Smooth muscle cell (in vitro differentiated cells): Measurements from ENCODE around the gene CMTM2. TPM values are rescaled to one million over a fixed set of nuclear protein-coding genes. Genes with fewer than 3 reads are reported as not detected.

Source experiments
- DNase-seq: peaks from one replicate; lab custom pipeline; 2025; ENCODE audit not compliant: unreplicated experiment; lab: John Stamatoyannopoulos, UW
- H2AFZ ChIP-seq: fragments of 200-600 bp; sonication (generic); 2 replicates; pipeline ENCODE4 v1.6.0; 2016; ENCODE audit warnings: antibody characterized with exemption, low read depth, mild to moderate bottlenecking
- H3F3A ChIP-seq: fragments of 200-600 bp; sonication (generic); 2 replicates; pipeline ENCODE4 v1.6.0; 2017; ENCODE audit warnings: antibody characterized with exemption, low read depth
- H3K27ac ChIP-seq: fragments of 200-600 bp; sonication (generic); 2 replicates; pipeline ENCODE4 v1.5.1; 2016; ENCODE audit warnings: low read depth, mild to moderate bottlenecking
- H3K27me3 ChIP-seq: fragments of 200-600 bp; sonication (generic); 2 replicates; pipeline ENCODE4 v1.6.1; 2016; ENCODE audit warnings: low read depth, mild to moderate bottlenecking
- H3K36me3 ChIP-seq: fragments of 200-600 bp; sonication (generic); 2 replicates; pipeline ENCODE4 v1.5.1; 2016; ENCODE audit warnings: low read depth
- H3K4me1 ChIP-seq: fragments of 200-600 bp; sonication (generic); 2 replicates; pipeline ENCODE4 v1.5.1; 2016; ENCODE audit warnings: low read depth
- H3K4me2 ChIP-seq: fragments of 200-600 bp; sonication (generic); 2 replicates; pipeline ENCODE4 v1.6.0; 2016; ENCODE audit warnings: mild to moderate bottlenecking
- H3K4me3 ChIP-seq: fragments of 200-600 bp; sonication (generic); 2 replicates; pipeline ENCODE4 v1.5.1; 2016; ENCODE audit warnings: mild to moderate bottlenecking
- H3K79me2 ChIP-seq: fragments of 200-600 bp; sonication (generic); 2 replicates; pipeline ENCODE4 v1.6.0; 2016; ENCODE audit warnings: low read depth, mild to moderate bottlenecking
- H3K9ac ChIP-seq: fragments of 200-600 bp; sonication (generic); 2 replicates; pipeline ENCODE4 v1.6.0; 2016; ENCODE audit warnings: low read depth
- H3K9me3 ChIP-seq: fragments of 200-600 bp; sonication (generic); replicated peaks from 2 replicates; pipeline ENCODE4 v1.5.1; 2016; ENCODE audit warnings: low read depth
- H4K20me1 ChIP-seq: fragments of 200-600 bp; sonication (generic); 2 replicates; pipeline ENCODE4 v1.6.0; 2016; ENCODE audit warnings: low read depth
- CTCF ChIP-seq: fragments of 200-600 bp; sonication (generic); IDR thresholded peaks from 2 replicates; pipeline ENCODE4 v1.5.1; 2017; ENCODE audit warnings: borderline replicate concordance, mild to moderate bottlenecking, antibody characterized with exemption; ENCODE audit not compliant: insufficient read depth, poor library complexity, severe bottlenecking
- WGBS: methylation state at CpG from one replicate; pipeline ENCODE4 v1.1.7; 2016; ENCODE audit warnings: low lambda C conversion rate; 5-methylcytosine and 5-hydroxymethylcytosine counted together
- polyA plus RNA-seq: library from polyadenylated mRNA; unstranded; fragments of >200 nt; fragmentation: Nextera tagmentation; extraction: Ambion mirVana; gene quantifications from 2 replicates; pipeline ENCODE4 v1.2.1, GENCODE V29; 2016
- total RNA-seq: library from RNA; depleted of rRNA; stranded (reverse); fragments of >200 nt; gene quantifications from 2 replicates; pipeline ENCODE4 v1.2.3, GENCODE V29; 2014

Gene CMTM2
- total and polyA plus RNA-seq, 2 experiments from 2014 or later: not detected

DNA sequence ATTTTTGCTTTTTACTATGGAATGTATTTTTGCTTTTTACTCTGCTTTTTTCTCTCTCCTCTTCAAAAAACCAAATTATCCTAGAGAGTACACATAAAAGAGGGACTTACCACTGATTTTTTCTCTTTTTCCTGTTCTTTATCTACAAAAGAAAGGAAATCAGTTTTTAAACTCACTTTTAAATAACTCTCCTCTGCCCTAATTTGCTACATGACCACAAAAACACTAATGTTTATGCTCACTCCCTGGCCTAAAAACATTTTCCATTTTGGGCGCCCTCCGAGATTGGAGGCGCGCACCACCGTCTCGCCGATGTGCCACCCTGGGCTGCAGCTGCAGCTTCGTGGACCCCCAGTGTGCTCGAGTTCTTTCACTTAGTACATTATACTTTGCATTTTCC is 30.4 kb upstream of the CMTM2 start:
- Histone ChIP-seq H3K36me3 (no peaks in the 10 kb centered on the region), H4K20me1 (no peaks in the 10 kb centered on the region), H3K9ac (peak overlapping the region; percentile 67), H3K79me2 (peaks cover 14% of the 10 kb centered on the region), H3K4me1 (peaks cover 20% of the 10 kb centered on the region), H3K27ac (peak overlapping the region; percentile 53), H3K27me3 (no peaks in the 10 kb centered on the region), H2AFZ (peak overlapping the region; percentile 91), H3K4me3 (peak overlapping the region; percentile 67), H3K9me3 (no peaks in the 10 kb centered on the region), H3F3A (peaks cover 9% of the 10 kb centered on the region), H3K4me2 (peak overlapping the region; percentile 92)
- DNase-seq: no peak
- WGBS: 92% methylated on average over 9 of the region's 9 CpGs
- TF ChIP-seq CTCF: no peak

DNA sequence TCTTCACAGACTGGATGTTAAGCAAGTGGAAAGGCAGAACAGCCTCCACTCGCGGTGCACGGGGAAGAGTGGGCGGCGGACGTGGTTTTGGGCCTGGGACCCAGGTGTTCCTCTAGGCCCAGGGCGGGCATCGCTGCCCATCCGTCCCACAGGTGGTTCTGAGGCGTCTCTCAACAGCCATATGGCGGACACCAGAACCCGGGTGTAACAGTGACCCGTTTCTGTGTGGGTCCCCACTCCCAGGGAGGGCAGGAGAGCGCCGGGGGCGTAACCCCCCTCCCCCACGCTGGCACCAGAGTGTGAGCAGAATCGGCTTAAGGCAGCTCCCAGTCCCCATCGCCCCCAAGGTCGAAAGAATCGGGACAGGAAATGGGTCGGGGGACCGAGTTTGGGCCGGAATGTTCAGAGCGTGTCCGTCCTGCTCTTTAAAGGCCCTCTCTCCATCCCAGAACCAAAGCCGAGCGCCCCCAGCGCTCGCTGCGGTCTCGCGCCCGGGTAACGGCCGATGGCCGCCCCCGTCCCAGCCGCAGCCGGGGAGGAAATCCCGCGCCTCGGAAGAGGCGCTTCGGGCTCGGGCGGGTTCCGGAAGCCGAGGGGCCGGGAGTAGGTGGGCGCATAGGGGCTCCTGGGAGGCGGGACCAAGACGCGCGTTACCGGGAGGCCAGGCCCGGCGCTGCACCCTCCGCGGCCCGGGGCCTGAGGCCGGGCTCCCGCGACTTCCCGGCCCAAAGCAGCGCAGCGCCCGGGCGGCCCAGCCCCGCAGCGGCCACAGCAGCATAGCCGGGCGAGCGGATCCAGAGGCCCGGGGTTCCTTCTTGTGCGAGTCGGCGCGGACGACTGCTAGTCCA is 29.8 kb upstream of the CMTM2 start, which contains the start of gene TK2:
Gene TK2, minus strand, starts transcription at position 839 of the 848 bp plus-strand sequence. Its CDS starts 61 bp downstream, at position 778.
- Histone ChIP-seq H3K4me2 (peak within 1 kb of the TSS; percentile 92), H3K36me3 (no peaks in the 10 kb centered on the region), H3K9me3 (no peaks in the 10 kb centered on the region), H3F3A (peaks cover 9% of the 10 kb centered on the region), H3K27me3 (no peaks in the 10 kb centered on the region), H3K9ac (peak within 1 kb of the TSS; percentile 67), H3K27ac (peak within 1 kb of the TSS; percentile 53), H4K20me1 (no peaks in the 10 kb centered on the region), H3K4me3 (peak within 1 kb of the TSS; percentile 67), H3K79me2 (peaks cover 20% of the 10 kb centered on the region), H2AFZ (peak within 1 kb of the TSS; percentile 91), H3K4me1 (peaks cover 20% of the 10 kb centered on the region)
- TF ChIP-seq CTCF: peak; percentile 4
- DNase-seq: peak; percentile 28
- 11% methylated on average over 76 of the region's 80 CpGs for whole genome bisulfite sequencing

DNA sequence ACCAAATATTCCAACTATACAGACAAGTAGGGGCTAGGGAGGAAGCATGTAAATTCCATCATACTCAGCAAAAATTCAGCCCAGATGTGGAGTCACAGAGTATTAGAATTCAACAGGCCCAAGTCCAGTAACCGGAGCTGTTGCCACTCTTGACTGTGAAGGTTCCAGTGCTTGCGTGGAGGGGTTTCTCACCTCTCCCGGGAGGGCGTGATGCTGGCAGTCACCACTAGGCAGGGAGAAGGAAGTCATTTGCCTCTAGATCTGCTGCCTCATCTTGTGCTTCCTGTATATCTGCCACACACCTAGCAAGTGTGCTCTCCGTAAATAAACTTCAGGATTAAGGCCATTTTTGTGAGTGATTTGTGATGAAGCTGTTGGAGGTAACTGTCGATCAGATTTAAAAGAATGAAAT is 27.9 kb upstream of the CMTM2 start:
- Histone ChIP-seq H3K36me3 (no peaks in the 10 kb centered on the region), H3K27me3 (no peaks in the 10 kb centered on the region), H3K4me3 (no peak overlapping the region), H3K27ac (no peak overlapping the region), H3K9me3 (no peaks in the 10 kb centered on the region), H2AFZ (peak overlapping the region; percentile 29), H3F3A (peaks cover 9% of the 10 kb centered on the region), H3K79me2 (peaks cover 27% of the 10 kb centered on the region), H3K4me2 (no peak overlapping the region), H3K4me1 (peaks cover 20% of the 10 kb centered on the region), H3K9ac (no peak overlapping the region), H4K20me1 (no peaks in the 10 kb centered on the region)
- no peak for DNase-seq
- WGBS: 86% methylated on average over 6 of the region's 6 CpGs
- peak; percentile 21 for TF ChIP-seq CTCF
